T-cell (primary cell): ENCODE results near the gene LAMC1. TPM values are rescaled to one million over a fixed set of nuclear protein-coding genes. Genes with fewer than 3 reads are reported as not detected.

Source experiments
- ATAC-seq, 4 experiments: fragments of 200-7000 bp in 3 of 4; fragments of 150-1000 bp in 1 of 4; cut with Tn5 transposase; replicated peaks in 1 of 4; 1 replicate in 3 of 4; 2 replicates in 1 of 4; pipeline ENCODE4 v1.10.0; 2021; ENCODE audit warnings: moderate library complexity in 3 of 4, mild to moderate bottlenecking in 2 of 4, moderate number of reproducible peaks in 1 of 4
- CTCF ChIA-PET, 2 donors: fragments of 300-600 bp; sonication (Branson Sonifier 250); formaldehyde crosslinking; loops; one replicate each; lab custom pipeline; 2022; ENCODE audit warnings: antibody characterized with exemption in 2 of 2; lab: Charles Lee
- POLR2A ChIA-PET, 2 donors: fragments of 300-600 bp; sonication (Branson Sonifier 250); formaldehyde crosslinking; loops; one replicate each; lab custom pipeline; 2022; ENCODE audit warnings: antibody characterized with exemption in 2 of 2; lab: Charles Lee
- DNase-seq, 35 experiments: peaks; one replicate each; pipeline versions ENCODE4 v3.0.0 to v3.0.0-alpha.2; 2013 to 2023
- H3K27ac ChIP-seq: one replicate; pipeline ENCODE4 v1.5.1; 2013; ENCODE audit warnings: low read length
- H3K27me3 ChIP-seq, 2 experiments: replicated peaks in 1 of 2; 1 replicate in 1 of 2; 2 replicates in 1 of 2; pipeline versions ENCODE4 v1.6.1 to v1.7.0; 2013; ENCODE audit warnings: low read length in 1 of 2, mixed read lengths in 1 of 2; ENCODE audit not compliant: control insufficient read depth in 2 of 2, insufficient read depth in 2 of 2; ENCODE audit errors: extremely low read depth in 1 of 2
- H3K36me3 ChIP-seq, 2 donors: 1 replicate in 1 of 2; 2 replicates in 1 of 2; pipeline versions ENCODE4 v1.6.1 to v1.7.0; 2013; ENCODE audit warnings: low read length in 1 of 2; ENCODE audit not compliant: control insufficient read depth in 2 of 2, insufficient read depth in 1 of 2; ENCODE audit errors: extremely low read depth in 1 of 2
- H3K4me1 ChIP-seq, 2 experiments: 1 replicate in 1 of 2; 2 replicates in 1 of 2; pipeline versions ENCODE4 v1.6.1 to v1.7.0; 2013; ENCODE audit warnings: low read length in 2 of 2, mixed read lengths in 1 of 2; ENCODE audit not compliant: insufficient read depth in 2 of 2, control insufficient read depth in 1 of 2; ENCODE audit errors: extremely low read depth in 1 of 2
- H3K4me3 ChIP-seq, 2 donors: 1 replicate in 1 of 2; 2 replicates in 1 of 2; pipeline versions ENCODE4 v1.5.1 to v1.7.0; 2013; ENCODE audit warnings: mild to moderate bottlenecking in 2 of 2, low read length in 1 of 2, moderate library complexity in 1 of 2; ENCODE audit not compliant: control insufficient read depth in 1 of 2; ENCODE audit errors: extremely low read depth in 1 of 2
- H3K9me3 ChIP-seq: 2 replicates; pipeline ENCODE4 v1.7.0; 2013
- H3K27ac Mint-ChIP-seq, 2 donors: one replicate each; pipeline ENCODE4 v1.8.0; 2020 to 2021; ENCODE audit warnings: mild to moderate bottlenecking in 2 of 2, mixed read lengths in 2 of 2
- H3K27me3 Mint-ChIP-seq, 2 donors: one replicate each; pipeline ENCODE4 v1.8.0; 2021 to 2022; ENCODE audit warnings: mixed read lengths in 2 of 2
- H3K36me3 Mint-ChIP-seq: one replicate; pipeline ENCODE4 v1.8.0; 2021; ENCODE audit warnings: mixed read lengths
- H3K4me1 Mint-ChIP-seq, 3 donors: one replicate each; pipeline ENCODE4 v1.8.0; 2020 to 2022; ENCODE audit warnings: mixed read lengths in 3 of 3, mild to moderate bottlenecking in 1 of 3
- H3K4me3 Mint-ChIP-seq, 3 donors: one replicate each; pipeline ENCODE4 v1.8.0; 2020 to 2022; ENCODE audit warnings: mild to moderate bottlenecking in 3 of 3, mixed read lengths in 3 of 3, moderate library complexity in 3 of 3
- H3K9me3 Mint-ChIP-seq, 3 donors: one replicate each; pipeline ENCODE4 v1.8.0; 2020 to 2022; ENCODE audit warnings: mixed read lengths in 3 of 3
- WGBS: methylation state at CpG from one replicate; pipeline ENCODE4 v1.1.5; 2013; ENCODE audit warnings: missing lambda C conversion rate; ENCODE audit not compliant: insufficient coverage; 5-methylcytosine and 5-hydroxymethylcytosine counted together
- total RNA-seq, 35 experiments: library from RNA in 6 of 35; stranded (reverse) in 6 of 35; fragments of 120-200 nt in 1 of 35; gene quantifications; one replicate each; pipeline versions ENCODE4 v1.2.1 to v1.2.4 and lab custom pipeline; 2013 to 2026

LAMC1 gene
- total RNA-seq, 5 donors from 2014 or later (not counting 1 experiment from before 2014, with no cell fraction given), result 0.30 to 3.1 (median 2.1) TPM

DNA sequence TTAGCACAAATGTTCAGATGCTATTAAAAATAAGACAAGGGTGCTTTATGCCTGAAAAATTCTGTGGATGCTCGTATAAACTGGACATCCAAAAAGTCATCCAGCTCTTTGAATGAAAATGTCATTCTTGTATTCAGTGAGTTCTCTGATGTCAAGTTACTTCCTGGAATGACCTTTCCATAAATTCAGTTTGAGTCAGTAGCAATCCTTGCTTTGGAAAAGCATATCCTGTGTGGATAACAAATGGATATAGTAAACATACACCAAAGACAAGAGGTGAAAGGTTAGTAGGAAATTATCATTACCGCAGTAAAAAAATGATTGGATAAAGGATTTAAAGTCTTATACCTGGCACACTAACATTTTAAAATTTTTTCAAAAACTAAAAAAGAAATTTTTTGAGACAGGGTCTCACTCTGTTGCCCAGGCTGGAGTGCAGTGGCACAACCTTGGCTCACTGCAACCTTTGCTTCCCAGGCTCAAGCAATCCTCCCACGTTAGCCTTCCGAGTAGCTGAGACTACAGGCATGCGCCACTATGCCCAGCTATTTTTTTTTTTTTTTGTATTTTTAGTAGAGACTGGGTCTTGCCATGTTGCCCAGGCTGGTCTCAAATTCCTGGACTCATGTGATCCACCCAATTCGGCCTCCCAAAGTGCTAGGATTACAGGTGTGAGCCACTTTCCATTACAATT is 10.8 kb upstream of the LAMC1 start:
- Mint-ChIP-seq H3K4me1 (no peaks in the 10 kb centered on the region), H3K9me3 (peaks cover 0 to 15% (median 14%) of the 10 kb centered on the region in 3 donors), H3K36me3 (no peaks in the 10 kb centered on the region), H3K27me3 (peaks cover 28 to 42% of the 10 kb centered on the region in 2 donors), H3K4me3 (no peak overlapping the region), H3K27ac (no peak overlapping the region)
- Histone ChIP-seq H3K4me3 (no peak overlapping the region), H3K4me1 (no peaks in the 10 kb centered on the region), H3K36me3 (no peaks in the 10 kb centered on the region), H3K27ac (no peak overlapping the region), H3K9me3 (no peaks in the 10 kb centered on the region), H3K27me3 (peaks cover 2 to 10% of the 10 kb centered on the region in 2 experiments)
- ChIA-PET CTCF (interaction anchor here in 1 of 2 donors (0.6 kb wide), 2 partner anchors 10 to 155 kb away, joined by 3 to 4 read pairs; no protein-coding TSS in a partner anchor), POLR2A (interaction anchor here in 1 of 2 donors (0.6 kb wide), 1 partner anchor 15 kb away, joined by 3 read pairs; no protein-coding TSS in a partner anchor)
- WGBS, result 93% methylated on average over 3 of the region's 6 CpGs
- no peak for ATAC-seq
- no peak for DNase-seq

DNA sequence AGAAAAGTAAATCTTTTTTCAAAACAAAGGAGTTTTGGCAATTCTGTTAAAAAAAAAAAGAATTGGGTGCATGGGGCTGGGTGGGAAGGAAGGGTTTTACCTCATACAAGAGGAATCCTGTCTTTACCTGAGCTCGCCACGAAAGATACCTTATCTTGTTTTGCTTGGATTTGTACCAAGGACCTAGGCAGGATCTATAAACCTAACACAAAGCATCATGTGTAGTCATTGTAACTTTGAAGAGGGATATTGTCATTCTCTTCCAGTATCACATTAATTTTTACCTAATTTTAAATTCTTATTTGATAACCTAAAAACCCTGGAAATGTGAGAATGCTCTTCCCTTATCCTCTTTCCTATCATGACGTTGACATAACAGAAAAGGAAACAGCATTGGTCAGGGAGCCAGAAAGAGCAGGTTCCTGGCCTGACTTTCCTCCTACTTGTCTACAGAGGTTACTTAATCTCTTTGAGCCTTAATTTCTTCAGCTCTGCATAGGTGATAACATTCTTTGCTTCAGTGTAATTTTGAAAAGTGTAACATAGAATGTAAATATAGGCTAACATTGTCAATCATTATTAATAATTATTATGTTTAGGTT is 4.0 kb upstream of the LAMC1 start:
- Mint-ChIP-seq H3K4me3 (no peak overlapping the region), H3K36me3 (no peaks in the 10 kb centered on the region), H3K27ac (no peak overlapping the region), H3K27me3 (peaks cover 48 to 53% of the 10 kb centered on the region in 2 donors), H3K9me3 (peaks cover 0 to 4% (median 0%) of the 10 kb centered on the region in 3 donors), H3K4me1 (peaks cover 5 to 12% (median 12%) of the 10 kb centered on the region in 3 donors)
- peaks cover 8 to 35% of the 10 kb centered on the region in 2 experiments for H3K27me3 ChIP-seq
- no peak overlapping the region for H3K4me3 ChIP-seq
- no peak overlapping the region for H3K27ac ChIP-seq
- no CpG with 5 or more reads among the region's 3 CpGs for WGBS
- DNase-seq (no peak), ATAC-seq (no peak)
- peaks cover 2 to 13% of the 10 kb centered on the region in 2 experiments for H3K4me1 ChIP-seq
- H3K9me3 ChIP-seq, result no peaks in the 10 kb centered on the region
- no peaks in the 10 kb centered on the region for H3K36me3 ChIP-seq
- ChIA-PET CTCF (no interaction called here), POLR2A (interaction anchor here in 1 of 2 donors (0.5 to 0.6 kb wide), 2 partner anchors 12 to 69 kb away, joined by 3 read pairs; no protein-coding TSS in a partner anchor)

DNA sequence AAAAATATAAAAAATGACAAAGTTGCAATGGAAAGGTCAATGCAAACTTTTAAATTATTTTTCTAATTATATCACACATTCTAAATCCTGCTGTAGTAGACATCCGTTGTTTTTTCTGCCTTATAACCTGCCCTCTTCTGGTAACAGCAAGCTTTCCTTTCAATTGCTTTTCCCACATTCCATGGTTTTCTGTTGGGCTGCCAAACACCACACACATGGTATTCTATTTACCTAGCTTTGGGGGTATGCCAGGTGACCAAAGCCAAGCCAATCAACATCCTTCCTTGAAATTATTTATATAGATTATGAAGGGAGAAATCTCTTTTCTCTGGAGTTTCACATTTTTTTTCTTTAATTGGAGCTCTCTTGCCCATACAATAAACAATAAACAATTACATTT is 3.4 kb upstream of the LAMC1 start:
- Histone ChIP-seq H3K4me1 (peaks cover 2 to 16% of the 10 kb centered on the region in 2 experiments), H3K27me3 (peaks cover 8 to 34% of the 10 kb centered on the region in 2 experiments), H3K27ac (no peak overlapping the region), H3K36me3 (no peaks in the 10 kb centered on the region), H3K9me3 (no peaks in the 10 kb centered on the region), H3K4me3 (no peak overlapping the region)
- DNase-seq (no peak), ATAC-seq (no peak)
- ChIA-PET CTCF (no interaction called here), POLR2A (interaction anchor here in 1 of 2 donors (0.5 to 0.6 kb wide), 2 partner anchors 68 to 1735 kb away, joined by 3 read pairs; partner anchors contain the start of gene EDEM3)
- Mint-ChIP-seq H3K27ac (no peak overlapping the region), H3K36me3 (no peaks in the 10 kb centered on the region), H3K27me3 (peaks cover 55 to 59% of the 10 kb centered on the region in 2 donors), H3K4me1 (peaks cover 11 to 18% (median 18%) of the 10 kb centered on the region in 3 donors), H3K4me3 (no peak overlapping the region), H3K9me3 (peaks cover 0 to 4% (median 0%) of the 10 kb centered on the region in 3 donors)
- 86% methylated on average over 1 of the region's 1 CpG for WGBS

DNA sequence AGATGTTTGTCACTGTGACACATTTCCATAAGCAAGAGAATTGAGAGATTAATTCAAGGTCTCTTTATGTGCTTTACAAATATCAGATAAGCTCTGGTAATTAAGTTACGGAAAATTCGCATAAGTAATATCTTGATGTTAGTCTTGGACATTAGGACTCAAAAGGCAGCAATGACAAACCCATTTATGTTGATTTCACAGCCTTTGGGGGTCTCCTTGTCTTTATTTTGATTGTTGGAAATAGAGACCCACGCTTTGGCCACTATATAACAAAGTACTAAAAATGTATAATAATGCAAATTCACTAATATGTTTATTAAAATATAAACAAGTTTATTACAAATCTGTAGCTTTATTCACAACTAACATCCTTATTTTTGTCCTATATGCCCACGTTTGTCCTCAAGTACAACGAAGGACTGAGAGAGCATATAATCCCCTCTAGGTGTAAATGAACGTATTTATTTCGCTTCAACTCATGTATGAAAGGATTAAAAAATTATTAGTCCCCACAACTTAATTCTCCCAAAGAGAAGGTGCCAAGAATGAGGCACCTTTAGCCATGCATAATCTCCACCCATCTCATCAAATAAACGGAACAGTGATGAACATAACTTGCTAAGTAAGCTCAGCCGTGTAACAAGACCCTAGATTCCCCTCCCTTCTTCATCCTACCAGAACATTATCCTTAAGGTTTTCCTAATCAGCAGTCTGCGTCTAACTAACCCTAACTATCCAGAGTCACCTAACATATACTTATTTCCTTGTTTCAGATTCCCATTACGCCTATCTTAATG is 1.6 kb upstream of the LAMC1 start:
- POLR2A ChIA-PET, result no interaction called here
- ATAC-seq (no peak), DNase-seq (no peak)
- Histone ChIP-seq H3K36me3 (no peaks in the 10 kb centered on the region), H3K4me3 (no peak overlapping the region), H3K4me1 (peaks cover 2 to 16% of the 10 kb centered on the region in 2 experiments), H3K9me3 (no peaks in the 10 kb centered on the region), H3K27ac (no peak overlapping the region), H3K27me3 (peaks cover 8 to 30% of the 10 kb centered on the region in 2 experiments)
- Mint-ChIP-seq H3K4me1 (peaks cover 12 to 23% (median 19%) of the 10 kb centered on the region in 3 donors), H3K4me3 (peak overlapping the region in 2 of 3 donors; percentile 11 to 46), H3K27ac (peak overlapping the region in 1 of 2 donors; percentile 4), H3K27me3 (peaks cover 60 to 67% of the 10 kb centered on the region in 2 donors), H3K9me3 (peaks cover 0 to 4% (median 0%) of the 10 kb centered on the region in 3 donors), H3K36me3 (no peaks in the 10 kb centered on the region)
- CTCF ChIA-PET, result interaction anchor here in 1 of 2 donors (0.5 kb wide), 1 partner anchor 55 kb away, joined by 4 read pairs; no protein-coding TSS in a partner anchor
- 38% methylated on average over 2 of the region's 11 CpGs for WGBS

DNA sequence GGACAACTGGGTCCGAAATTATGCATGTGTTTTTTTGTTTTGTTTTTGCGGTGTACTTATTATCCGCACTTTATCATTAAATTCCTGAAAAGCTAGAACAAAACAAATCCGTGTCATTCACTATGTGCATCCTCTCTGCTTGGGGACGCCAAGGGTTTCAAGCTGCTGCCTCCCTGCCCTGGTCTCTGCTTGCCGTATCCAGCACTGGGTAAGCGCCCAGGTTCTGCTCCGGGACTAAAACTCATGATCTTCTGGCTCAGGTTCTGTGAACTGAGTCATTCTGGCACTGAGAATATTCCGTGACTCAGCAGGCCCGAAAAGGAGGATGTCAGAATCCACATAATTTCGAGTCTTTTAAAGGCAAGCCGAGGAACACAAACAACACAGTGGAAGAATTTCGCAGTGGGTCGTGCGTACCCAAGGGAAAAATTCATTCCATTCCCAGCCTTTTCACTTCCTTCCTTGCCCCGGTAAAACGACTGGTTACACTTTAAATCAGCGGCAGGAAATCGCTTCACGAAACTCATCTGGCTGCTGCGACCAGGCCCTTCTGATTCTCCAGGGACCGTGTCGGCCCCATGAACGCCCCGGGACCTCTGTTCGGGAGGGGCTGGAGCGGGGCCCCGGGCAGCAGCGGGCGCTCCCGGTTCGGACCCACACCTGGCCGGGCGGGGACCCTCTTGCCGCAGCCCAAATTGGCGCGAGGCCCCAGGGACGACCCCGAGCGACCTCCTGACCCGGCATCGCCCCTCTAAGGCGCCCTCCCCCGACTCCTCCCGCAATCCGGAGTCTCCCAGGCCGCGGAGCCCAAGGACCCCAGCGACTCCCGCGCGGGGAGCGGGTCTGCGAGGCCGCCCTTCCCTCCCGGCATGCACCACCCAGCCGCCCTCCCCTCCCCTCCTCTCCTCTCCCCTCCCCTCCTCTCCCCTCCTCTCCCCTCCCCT is 746 bp upstream of the LAMC1 start:
- Histone ChIP-seq H3K4me3 (peak overlapping the region in 1 of 2 donors; percentile 67), H3K36me3 (no peaks in the 10 kb centered on the region), H3K9me3 (no peaks in the 10 kb centered on the region), H3K27ac (no peak overlapping the region), H3K4me1 (peaks cover 2 to 16% of the 10 kb centered on the region in 2 experiments), H3K27me3 (peaks cover 6 to 30% of the 10 kb centered on the region in 2 experiments)
- Mint-ChIP-seq H3K27me3 (peaks cover 62 to 67% of the 10 kb centered on the region in 2 donors), H3K27ac (peak overlapping the region in 1 of 2 donors; percentile 4), H3K4me3 (peak overlapping the region; percentile 37 to 66 (median 64)), H3K36me3 (no peaks in the 10 kb centered on the region), H3K9me3 (peaks cover 0 to 4% (median 0%) of the 10 kb centered on the region in 3 donors), H3K4me1 (peaks cover 12 to 23% (median 19%) of the 10 kb centered on the region in 3 donors)
- DNase-seq (peak in 2 of 35 experiments; percentile 1 to 6), ATAC-seq (peak in 3 of 4 experiments; percentile 23 to 28 (median 24))
- POLR2A ChIA-PET, result no interaction called here
- 6% methylated on average over 41 of the region's 57 CpGs for WGBS
- CTCF ChIA-PET, result no interaction called here
